ENCODE measurements around the gene PSD4.
A peak's percentile ranks its signal among the peaks of the same experiment; 100 is the strongest.

Gene PSD4

DNA sequence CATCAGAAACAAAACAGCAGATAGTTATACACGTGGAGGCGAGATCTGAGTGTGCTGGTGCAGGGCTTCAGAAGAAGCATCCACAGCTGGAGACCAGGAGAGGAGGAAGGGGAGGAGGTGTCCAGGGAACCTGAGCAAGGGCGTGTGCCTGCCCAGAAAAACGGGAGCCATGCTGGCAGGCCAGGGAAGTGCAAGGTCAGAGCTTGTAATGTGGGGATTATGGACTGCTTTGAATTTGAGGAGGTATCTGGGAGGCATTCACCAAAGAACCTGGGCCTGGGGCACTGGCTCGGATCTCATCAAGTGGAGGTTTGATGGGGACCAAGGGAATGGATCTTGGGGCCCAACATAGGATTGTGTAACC is 12.6 kb downstream of the PSD4 start:
- DNase-seq, result no peak

DNA sequence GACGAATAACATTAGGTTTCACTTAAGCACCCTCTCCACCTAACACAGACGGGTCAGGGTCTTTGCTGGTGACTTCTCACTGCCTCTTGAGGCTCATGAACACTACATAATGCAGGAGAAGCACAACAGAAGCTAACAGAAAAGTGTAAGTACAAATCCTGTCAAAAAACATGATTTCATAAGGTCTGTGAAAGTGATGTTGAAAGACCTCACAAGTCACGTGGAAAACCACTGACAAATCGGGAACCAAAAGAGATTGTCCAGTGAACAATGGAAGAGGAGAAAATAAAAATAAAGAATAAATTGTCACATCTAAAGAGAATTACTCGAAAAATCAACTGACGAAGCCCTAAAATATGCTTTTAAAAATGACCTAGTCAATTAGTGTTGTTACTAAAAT is 14.0 kb downstream of the PSD4 start:
- DNase-seq, result no peak

DNA sequence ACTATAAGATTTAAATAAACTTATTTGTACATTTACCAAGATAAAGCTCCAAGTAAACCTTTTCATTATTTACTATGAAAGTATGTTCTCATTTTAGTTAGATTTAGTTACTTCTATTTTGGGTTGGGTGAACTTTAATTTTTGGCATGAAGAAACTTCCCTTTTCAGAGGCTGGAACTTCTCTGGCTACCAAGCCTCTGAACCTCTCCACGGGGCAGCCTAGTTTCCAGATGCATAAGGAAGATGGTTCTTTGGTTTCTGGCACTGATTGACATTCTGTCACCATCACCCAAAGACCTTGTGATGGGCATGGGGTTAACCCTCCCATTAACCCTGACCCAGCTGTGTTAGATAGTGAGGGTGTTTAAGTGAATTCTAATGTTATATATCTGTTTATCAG is 17.1 kb downstream of the PSD4 start:
- DNase-seq, result no peak

DNA sequence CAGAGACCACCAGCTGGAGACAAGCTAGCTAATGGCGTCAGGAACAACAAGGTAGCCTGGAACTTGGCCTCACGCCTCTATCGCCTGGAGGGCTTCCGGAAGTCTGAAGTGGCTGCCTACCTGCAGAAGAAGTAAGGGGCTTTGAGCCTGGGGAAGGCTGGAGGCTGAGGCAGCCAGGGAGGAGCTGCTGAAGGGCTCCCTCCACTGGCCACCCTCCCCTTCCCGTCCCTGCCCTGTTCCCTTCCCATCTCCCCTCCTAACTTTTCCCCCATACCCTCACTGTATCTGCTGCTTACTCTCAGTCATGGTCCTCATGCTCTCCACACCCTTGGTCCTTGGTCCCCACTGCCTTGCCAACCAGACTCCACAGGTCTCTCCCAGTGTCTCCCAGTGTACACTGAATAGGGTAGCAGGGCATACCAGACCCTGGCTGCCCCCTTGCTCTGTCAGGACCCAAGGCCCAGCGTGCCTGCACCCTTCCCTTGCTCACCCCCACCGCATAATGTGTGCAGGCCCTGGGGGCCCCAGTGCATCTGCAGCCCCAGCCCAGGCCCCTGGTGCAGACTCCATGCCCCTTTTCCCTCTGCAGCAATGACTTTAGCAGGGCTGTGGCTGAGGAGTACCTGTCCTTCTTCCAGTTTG is 18.8 kb downstream of the PSD4 start:
- DNase-seq, result no peak

DNA sequence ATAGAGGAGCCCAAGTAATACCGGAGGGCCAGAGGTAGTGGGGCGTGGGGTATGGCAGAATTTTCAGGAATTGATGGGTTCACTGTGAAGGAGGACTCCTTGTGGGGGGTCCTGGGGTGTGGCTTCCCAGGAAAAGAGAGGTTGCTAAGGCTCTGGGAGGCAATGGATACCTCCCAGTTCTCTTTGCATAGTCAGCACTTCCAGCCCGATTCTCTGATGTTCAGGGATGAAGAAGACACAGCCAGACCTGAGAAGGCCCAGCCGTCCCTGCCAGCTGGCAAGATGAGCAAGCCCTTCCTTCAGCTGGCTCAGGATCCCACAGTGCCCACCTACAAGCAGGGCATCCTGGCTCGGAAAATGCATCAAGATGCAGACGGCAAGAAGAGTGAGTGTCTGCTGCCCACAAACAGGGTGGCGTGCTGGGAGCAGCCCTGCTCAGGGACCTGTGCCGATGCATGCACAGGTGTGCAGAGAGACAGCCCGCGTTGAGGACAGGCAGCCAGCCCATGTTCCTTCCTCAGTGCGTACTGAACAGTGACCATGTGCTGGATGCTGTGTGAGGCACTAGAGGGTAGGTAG is 22.2 kb downstream of the PSD4 start:
- no peak for DNase-seq

DNA sequence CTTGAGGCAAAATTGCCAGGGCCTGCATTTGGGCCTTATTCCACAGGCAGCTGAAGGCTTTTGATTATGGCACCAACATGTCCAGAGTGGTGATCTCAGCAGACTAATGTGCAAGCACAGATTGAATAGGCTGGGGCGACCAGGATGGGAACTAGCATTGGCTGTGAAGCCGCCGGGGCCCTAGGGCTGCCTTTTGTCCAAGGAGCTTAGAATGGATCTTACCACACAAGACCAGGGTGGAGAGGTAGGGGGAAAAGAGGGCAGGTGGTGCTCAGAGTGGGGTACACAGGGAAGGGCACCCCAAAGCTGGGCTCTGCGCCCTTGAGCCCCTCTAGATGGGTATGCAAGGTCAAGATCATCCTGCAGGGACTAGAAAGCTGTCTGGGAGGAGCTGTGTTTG is 23.1 kb downstream of the PSD4 start:
- DNase-seq, result no peak

DNA sequence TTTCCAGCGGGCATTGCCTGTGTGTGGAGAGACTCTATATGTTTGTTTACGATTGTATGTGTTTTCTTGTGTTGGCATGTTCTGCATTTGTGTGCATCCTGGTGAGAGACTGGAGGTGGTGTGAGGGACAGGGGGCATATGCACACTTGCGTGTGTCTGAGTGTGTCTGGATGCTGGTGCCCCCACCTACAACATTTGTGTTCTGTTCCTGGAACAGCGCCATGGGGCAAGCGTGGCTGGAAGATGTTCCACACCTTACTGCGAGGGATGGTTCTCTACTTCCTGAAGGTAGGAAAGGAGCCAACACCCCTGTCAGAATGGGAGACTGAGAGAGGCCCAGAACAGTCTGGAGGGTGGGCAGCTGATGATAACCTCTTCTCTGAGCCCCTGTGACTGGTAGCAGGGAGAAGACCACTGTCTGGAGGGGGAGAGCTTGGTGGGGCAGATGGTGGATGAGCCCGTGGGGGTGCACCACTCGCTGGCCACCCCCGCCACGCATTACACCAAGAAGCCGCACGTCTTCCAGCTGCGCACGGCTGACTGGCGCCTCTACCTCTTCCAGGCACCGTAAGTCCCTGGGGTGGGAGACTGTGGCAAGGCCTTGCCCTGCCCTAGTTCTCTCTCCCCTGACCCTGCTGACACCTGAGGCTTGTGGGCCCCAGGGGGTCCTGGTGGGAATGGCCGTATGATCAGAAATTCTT is 23.7 kb downstream of the PSD4 start:
- DNase-seq, result no peak

DNA sequence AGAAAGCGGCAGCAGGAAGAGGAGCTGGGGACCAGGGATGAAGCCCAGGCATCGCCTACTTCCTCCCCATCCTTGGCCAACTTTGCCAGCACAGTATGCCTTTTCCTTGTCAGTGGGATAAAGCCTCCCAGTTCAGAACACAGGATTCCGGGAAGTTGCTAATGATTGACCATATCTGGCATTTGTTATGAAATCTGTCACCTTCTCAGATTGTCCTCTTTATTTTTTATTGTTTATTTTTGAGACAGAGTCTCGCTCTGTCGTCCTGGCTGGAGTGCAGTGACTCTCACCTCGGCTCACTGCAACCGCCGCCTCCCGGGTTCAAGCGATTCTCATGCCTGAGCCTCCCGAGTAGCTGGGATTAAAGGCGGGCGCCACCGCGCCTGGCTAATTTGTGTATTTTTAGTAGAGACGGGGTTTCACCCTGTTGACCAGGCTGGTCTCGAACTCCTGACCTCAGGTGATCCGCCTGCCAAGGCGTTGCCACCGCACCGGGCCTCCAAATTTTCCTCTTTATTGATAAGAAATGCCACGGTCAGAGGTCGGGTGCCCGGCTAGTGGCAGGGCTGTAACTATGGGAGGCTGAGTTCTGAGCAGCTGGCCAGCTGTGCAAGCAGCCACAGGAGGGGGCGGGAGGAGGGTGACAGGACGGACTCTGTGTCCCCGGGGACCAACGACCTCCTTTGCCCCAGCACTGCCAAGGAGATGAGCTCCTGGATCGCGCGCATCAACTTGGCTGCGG is 24.4 kb downstream of the PSD4 start:
- no peak for DNase-seq

DNA sequence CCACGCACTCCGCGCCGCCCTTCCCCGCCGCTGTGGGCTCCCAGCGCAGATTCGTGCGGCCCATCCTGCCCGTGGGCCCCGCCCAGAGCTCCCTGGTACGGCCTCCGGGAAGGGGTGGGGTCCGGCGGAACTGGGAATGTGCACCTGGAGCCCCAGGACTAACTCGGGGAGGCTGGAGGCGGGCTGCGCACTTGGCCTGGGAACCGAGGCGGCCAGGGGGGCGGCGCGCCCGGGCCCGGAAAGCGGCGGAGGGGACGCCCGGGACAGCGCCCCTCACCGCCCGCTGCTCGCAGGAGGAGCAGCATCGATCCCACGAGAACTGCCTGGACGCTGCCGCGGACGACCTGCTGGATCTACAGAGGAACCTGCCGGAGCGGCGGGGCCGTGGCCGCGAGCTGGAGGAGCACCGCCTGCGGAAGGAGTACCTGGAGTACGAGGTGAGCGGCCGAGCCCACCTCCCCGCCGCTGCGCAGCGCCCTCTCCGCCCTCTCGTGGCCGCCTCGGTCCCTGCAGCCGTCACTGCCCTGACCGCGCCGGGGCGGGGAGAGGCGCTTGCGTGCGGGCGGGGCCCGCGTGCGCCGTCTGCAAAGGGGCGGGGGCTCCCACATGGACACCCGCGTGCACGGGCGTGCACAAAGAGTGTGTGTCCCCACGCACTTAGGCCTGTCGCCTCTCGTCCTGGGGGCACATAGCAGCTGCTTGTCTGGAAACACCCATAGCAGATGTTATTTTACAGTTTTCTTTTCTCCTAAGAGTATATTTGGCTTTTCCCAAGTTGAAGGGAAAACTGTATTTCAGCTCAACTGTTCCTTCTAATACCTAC is 25.2 kb downstream of the PSD4 start:
- DNase-seq, result peak; percentile 71

DNA sequence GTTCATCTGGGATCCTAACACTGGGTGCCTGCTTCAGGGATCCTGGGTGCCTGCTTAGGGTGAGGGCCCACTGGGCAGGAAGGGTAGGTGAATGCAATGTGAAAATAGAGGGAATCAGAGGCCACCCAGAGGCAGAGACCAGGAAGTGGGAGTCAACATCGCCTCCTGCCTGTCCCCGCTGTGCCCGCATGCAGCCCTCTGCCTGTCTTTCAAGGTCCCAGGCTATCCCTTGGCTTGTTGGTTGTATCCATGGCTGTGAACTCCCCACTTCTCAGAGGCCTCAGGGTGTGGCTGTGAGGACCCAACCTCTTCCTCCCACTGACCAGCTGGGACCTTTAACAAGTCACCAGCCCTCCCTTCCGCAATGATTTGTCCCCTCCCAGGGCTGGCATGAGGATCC is 26.5 kb downstream of the PSD4 start:
- DNase-seq, result no peak

DNA sequence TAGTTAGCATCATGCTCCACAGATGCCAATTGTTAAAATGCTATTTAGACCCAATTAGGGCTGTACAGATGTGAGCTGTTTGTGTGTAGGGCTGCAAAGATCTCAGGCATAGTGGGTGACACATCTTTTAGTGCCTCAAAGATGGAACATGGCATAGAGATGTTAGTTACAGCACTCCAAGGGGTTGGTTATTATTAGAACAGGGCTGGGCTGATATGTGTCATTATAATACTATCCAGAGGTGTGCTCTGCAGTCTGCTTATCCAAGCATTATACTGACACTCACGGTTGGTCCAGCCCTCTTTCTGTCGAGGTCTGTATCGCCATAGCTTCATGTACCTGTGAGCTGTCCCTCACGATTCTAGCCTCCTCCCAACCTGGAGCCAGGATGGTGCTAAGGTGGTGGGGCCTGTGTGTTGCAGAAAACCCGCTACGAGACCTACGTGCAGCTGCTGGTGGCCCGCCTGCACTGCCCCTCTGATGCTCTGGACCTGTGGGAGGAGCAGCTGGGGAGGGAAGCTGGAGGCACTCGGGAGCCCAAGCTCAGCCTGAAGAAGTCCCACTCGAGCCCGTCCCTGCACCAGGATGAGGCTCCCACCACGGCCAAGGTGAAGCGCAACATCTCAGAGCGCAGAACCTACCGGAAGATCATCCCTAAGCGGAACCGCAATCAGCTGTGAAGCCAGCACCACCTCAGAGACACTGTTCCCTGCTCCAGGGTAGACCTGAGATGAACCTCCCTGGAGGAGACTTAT is 27.1 kb downstream of the PSD4 start:
- no peak for DNase-seq

DNA sequence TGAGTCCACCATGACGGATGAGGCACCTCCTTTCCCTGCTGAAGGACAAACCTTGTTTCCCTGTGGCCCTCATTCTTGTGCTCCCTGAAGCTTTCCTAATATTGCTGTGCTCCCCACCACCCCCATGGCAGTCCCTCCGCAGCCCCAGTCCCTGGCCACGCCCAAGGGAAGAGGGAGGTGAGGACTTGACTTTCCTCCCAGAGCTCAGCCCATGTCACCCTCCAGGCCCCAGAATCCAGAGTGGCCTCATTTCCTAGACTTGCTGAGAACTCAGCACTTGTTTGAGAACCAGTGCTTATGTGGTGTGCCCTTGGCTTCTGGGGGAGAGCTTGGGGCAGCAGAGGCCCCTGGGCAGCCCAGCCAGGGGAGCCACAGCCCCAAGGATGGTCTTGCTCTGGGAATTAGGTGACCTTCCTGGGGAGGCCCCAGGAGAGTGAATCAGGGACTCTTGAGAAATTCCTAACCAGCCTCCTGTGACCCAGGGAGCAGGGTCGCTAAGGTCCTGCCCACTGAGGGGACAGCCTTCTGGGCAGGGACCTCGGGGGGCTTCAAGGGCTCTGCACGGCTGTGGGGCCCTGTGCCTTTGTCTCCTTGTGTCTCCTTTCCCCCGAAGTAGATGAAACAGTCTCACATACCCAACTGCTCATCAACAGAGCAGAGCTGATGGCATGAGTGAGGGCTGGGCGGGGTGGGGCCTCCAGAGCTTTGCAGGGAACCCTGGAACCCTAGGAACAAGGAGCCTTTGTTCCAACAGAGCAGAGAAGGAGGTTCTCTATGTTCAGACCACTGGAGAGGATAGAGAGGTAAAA is 27.9 kb downstream of the PSD4 start:
- no peak for DNase-seq

DNA sequence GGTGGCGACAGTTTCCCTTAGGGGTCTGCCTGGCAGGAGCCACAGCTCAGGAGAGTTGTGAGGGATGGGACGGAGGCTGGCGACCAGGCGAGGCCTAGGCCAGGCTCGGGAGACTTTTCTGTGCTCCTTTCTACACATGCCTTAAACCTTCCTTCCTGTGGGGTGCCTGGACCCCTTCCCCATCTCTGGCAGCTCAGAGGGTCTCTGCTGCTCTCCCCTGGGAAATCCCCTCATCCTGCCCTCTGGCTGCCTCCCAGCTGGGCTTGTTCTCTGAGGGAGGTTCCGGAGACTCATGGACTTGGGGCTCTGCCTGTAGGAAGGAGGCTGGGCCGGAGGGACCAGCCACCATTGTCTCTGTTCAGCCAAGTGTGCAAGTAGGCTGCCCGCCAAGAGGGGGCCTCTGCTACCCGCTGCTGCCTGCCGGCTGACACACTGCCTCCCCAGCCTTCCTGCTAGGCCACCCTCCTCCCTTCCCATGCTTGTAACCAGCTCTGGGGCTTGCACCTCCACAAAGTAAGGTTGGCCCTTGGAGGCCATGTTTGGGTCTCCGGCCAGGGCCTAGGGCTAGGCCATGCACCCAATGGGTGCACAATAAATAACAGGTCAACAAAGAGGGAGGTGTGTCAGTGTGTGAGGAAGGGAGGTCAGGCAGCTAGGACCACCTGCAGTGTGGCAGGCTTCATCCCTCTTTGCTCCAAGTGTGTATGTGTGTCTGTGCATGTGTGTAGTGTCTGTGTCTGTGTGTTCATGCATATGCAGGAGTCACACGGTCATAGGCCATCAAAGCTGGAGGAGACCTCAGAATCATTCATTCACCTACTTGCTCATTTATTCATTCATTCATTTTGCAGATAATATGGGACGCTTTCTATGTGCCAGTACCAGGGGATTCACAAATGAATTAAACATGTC is 28.8 kb downstream of the PSD4 start:
- no peak for DNase-seq

DNA sequence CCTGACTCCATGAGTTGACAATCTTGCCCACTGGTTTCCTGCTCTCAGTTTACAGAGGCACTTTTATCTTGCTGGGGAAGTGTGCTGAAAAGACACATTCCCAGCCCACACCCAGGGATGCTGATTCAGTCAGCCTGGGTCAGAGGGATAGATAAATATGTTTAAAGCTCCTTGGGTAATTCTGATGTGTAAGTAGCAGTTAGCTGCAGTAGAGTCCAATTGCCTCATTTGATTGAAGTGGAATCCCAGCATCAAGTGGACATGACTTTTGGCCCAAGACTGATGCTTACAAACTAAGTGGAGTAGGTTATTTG is 29.4 kb downstream of the PSD4 start:
- no peak for DNase-seq

DNA sequence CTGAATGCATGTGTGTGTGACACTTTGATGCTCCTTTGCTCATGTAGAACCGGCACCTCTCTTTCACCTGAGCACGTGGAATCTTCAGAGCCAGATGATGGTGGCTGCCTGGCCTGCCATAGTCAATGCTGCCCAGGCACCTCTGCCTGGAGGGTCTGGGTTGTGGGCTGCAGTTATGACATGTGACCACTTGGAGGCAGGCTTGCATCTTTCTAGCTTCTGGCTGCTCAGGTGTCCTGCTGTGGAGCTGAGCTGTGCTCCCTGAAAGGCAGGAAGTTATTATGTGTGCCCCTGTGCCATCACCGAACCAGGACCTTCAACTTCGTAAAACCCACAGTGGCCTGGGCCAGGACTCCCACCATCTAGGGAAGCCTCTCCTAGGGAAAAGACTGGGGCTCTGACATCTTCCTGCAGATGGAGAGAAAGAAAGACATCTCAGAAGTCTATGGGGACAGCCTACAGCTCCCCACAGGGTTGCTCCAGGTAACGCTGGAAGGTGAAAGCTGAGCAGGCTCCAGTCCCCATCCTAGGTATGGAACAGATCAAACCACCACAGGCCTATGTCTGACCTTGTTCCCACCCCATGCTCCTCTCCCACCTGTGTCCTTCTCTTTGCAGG is 30.2 kb downstream of the PSD4 start:
- peak; percentile 61 for DNase-seq

DNA sequence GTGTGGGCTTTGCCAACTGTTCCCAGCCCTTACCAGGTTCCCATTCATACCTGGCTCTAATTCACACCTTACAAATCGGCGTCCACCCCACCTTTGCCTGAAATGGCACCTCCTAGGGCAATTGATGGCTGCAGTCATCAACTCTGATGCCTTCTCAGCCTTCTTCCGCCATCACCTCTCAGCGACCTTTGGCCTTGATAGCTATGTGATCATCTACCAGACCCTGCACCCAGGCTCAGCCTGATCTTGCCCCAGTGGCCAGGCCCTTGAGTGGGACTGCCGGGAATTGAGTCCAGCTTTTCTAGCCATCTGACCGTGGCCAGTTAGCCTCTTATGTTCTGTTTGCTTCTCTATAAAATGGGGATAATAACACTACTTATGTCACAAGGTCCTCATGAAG is 32.5 kb downstream of the PSD4 start:
- DNase-seq, result no peak

DNA sequence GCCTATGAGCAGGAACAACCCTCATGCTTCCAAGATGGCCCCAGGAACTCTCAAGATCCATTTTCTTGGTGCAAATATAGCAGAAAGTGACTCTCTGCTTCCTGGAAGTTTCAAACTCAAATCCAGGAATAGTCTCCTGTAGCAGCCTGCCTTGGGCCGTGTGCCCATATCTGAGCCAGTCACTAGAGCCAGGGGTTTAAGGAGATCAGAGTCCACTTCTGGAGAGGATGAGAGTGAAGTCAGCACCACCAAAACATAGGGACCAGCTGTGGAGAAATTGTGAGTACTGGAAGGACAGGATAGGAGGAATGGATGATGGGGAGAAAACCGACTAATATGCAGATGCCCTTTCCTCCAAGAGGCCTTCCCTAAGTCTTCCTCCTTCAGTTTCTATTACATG is 33.2 kb downstream of the PSD4 start:
- no peak for DNase-seq

DNA sequence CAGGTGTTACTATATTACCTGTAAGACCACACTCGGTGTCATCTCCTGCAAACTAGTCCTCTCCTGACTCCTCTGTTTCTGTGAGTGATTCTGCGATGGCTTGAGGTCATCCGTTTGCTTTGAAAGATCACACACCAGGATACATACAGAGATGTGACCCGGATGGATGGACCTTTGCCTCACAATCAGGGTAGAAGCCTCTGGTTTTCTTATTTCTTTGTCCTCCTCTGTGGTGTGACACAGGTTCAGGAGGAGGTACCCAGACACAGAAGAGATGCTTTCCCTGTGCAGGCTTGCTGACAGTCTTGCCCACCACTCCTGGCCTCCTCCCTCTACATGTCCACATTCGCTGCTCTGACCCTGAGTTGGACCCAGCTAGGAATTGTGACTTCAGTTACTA is 34.6 kb downstream of the PSD4 start:
- DNase-seq, result no peak

DNA sequence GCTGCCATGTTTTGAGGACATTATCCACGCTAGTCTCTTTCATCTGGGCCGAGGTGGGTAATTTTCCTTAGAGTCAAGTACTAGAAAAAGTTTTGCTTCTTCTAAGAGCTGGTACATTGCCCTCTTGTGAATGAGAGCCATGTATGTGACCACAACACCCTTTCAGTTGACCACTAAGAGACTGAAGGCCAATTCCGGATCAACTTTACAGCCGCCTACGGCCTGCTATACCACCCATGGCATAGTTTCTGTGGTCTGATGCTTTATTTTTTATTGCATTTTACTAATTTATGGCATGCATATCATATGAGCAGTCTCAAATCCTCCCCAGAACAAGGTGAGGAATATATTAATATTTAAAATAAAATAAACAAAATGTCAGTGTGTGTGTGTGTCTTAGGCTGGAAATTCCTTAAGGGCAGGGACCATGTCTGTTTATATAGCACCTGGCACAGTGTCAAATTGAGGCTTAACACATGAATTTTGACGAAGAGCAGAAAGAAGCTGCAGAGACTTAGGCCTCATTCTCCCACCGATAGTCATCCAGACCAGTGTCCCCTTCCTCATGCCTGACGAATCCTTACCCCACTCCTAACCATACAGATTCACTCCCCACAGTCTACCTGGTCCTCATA is 35.4 kb downstream of the PSD4 start:
- DNase-seq, result peak; percentile 56

Data from fibroblast of skin of right quadriceps (primary cell).